ENCODE results near the gene LHPP. TPM values are rescaled to one million over a fixed set of nuclear protein-coding genes. Genes with fewer than 3 reads are reported as not detected.

LHPP gene
- total and polyA plus RNA-seq, 10 of the 15 experiments (the other 5 are each of a cell fraction or from before 2014, with no cell fraction given) = 0.79 to 9.8 (median 6.7) TPM

DNA sequence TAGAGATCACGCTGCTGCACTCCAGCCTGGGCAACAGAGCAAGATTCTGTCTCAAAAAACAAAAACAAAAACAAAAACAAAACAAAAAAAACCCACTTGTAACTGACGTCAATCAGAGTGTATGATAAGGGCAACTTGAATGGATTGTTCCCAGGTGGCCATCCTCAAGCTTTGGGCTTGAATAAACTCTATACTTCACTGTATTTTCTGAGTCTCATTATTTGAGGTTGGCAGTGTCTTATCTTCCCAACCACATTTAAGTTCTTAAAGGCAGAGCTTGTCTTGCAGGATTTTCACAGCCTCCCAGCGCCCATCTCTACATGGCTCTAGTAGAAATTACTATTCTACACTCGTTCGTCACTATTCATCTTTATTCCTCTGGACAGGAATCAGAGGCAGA, 37.8 kb upstream of the LHPP start:
- ChIA-PET SMC1A (ENCODE audit: uncharacterized antibody, unreplicated experiment) (no interaction called here), RAD21 (ENCODE audit: unreplicated experiment) (no interaction called here), POLR2A (no interaction called here), CTCF (interaction anchor here (1.4 kb wide), 1 partner anchor 10 kb away, joined by 3 read pairs; no protein-coding TSS in a partner anchor)
- Histone ChIP-seq H3K4me1 (ENCODE audit: control insufficient read depth, insufficient read depth, low read length) (no peaks in the 10 kb centered on the region), H3K4me3 (no peak overlapping the region), H3K9ac (ENCODE audit: control insufficient read depth, insufficient read depth, low read length) (no peak overlapping the region), H4K20me1 (ENCODE audit: control insufficient read depth, insufficient read depth) (no peaks in the 10 kb centered on the region), H3K9me3 (replicated peaks; ENCODE audit: control insufficient read depth, insufficient read depth, low read length) (no peaks in the 10 kb centered on the region; the same call in 2 of the 3 replicates), H3K36me3 (ENCODE audit: control insufficient read depth in 2 of 2, insufficient read depth in 2 of 2, low read length in 1 of 2) (no peaks in the 10 kb centered on the region), H3K79me2 (ENCODE audit: control insufficient read depth, insufficient read depth, low read length) (no peaks in the 10 kb centered on the region), H2AFZ (ENCODE audit: control insufficient read depth, low read depth, low read length) (no peak overlapping the region), H3K27ac (ENCODE audit: control insufficient read depth, insufficient read depth) (no peak overlapping the region), H3K4me2 (ENCODE audit: control insufficient read depth, insufficient read depth) (no peak overlapping the region), H3K27me3 (replicated peaks in 1 of 2; ENCODE audit: control insufficient read depth in 2 of 2, insufficient read depth in 2 of 2, low read length in 1 of 2) (0 out of 4 replicates have a peak, but pooled peaks cover 0 to 6% of the 10 kb centered on the region in 2 experiments)
- BruUV-seq (replicated peaks) = no TSS peak
- TF ChIP-seq POLR2AphosphoS5 (IDR thresholded peaks at IDR 0.05; ENCODE audit: low read length) (no peak), ZSCAN29 (IDR thresholded peaks at IDR 0.05) (no peak), SREBF2 (IDR thresholded peaks at IDR 0.05; ENCODE audit: low read length) (no peak), SPI1 (IDR thresholded peaks at IDR 0.05; ENCODE audit: borderline replicate concordance, insufficient read depth, low read depth, low read length) (no peak)
- no peak for ATAC-seq
- intact Hi-C loops (cut with micrococcal nuclease; ENCODE audit: unreplicated experiment) = no loop called here
- 14% methylated on average over 5 of the region's 5 CpGs for WGBS (ENCODE audit: insufficient coverage, insufficient replicate concordance, low lambda C conversion rate, missing lambda C conversion rate)
- DNase-seq (ENCODE audit: low read depth, low spot score) = no peak
- in situ Hi-C loops (cut with MboI) = no loop called here
- no peak for FAIRE-seq

DNA sequence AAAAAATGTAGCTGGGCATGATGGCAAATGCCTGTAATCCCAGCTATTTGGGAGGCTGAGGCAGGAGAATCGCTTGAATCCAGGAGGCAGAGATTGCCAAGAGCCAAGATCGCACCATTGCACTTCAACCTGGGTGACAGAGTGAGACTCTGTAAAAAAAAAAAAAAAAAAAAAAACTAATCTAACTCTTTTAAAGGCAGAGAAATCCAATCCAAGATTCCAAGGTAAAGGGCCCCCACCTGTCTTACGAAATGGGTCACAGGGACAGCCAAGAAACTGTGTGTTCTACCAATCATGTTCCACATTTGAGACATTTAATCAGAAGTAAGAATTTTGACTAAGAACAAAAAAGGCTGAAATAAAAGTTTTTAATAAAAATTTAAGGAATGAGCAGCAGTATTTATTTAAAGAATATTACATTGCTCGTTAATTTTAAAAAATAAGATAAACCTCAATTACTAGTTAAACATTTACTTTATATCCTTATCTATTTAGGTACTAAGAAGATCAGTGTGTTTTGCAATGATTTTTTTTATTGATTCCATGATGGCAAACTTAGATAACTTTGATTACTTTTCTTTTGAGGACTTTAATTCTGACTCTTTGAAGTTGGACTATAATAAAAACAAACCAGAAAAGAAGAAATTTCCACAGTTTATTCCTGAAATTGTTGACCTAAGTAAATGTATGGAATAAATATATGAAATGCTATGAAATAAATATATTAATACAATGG, 36.2 kb upstream of the LHPP start:
- no peak overlapping the region for H3K4me3 ChIP-seq
- H3K36me3 ChIP-seq (ENCODE audit: control insufficient read depth in 2 of 2, insufficient read depth in 2 of 2, low read length in 1 of 2) = no peaks in the 10 kb centered on the region
- H3K9me3 ChIP-seq (replicated peaks; ENCODE audit: control insufficient read depth, insufficient read depth, low read length) = no peaks in the 10 kb centered on the region
- ChIA-PET CTCF (no interaction called here), POLR2A (interaction anchor here (0.6 to 0.7 kb wide), 2 partner anchors 12 to 797 kb away, joined by 3 read pairs; no protein-coding TSS in a partner anchor), SMC1A (ENCODE audit: uncharacterized antibody, unreplicated experiment) (no interaction called here), RAD21 (ENCODE audit: unreplicated experiment) (no interaction called here)
- no peak overlapping the region for H2AFZ ChIP-seq (ENCODE audit: control insufficient read depth, low read depth, low read length)
- H4K20me1 ChIP-seq (ENCODE audit: control insufficient read depth, insufficient read depth) = no peaks in the 10 kb centered on the region
- H3K27ac ChIP-seq (ENCODE audit: control insufficient read depth, insufficient read depth) = no peak overlapping the region
- no peaks in the 10 kb centered on the region for H3K4me1 ChIP-seq (ENCODE audit: control insufficient read depth, insufficient read depth, low read length)
- no peak overlapping the region for H3K9ac ChIP-seq (ENCODE audit: control insufficient read depth, insufficient read depth, low read length)
- H3K79me2 ChIP-seq (ENCODE audit: control insufficient read depth, insufficient read depth, low read length) = no peaks in the 10 kb centered on the region
- no TSS peak for BruUV-seq (replicated peaks)
- H3K4me2 ChIP-seq (ENCODE audit: control insufficient read depth, insufficient read depth) = no peak overlapping the region
- 68% methylated on average over 4 of the region's 4 CpGs for WGBS (ENCODE audit: insufficient coverage, insufficient replicate concordance, low lambda C conversion rate, missing lambda C conversion rate)
- FAIRE-seq (no peak), DNase-seq (ENCODE audit: low read depth, low spot score) (no peak), ATAC-seq (no peak)
- TF ChIP-seq PAX8 (IDR thresholded peaks at IDR 0.05) (no peak), FOXK2 (IDR thresholded peaks at IDR 0.05) (no peak), ZNF24 (IDR thresholded peaks at IDR 0.05) (no peak), RCOR1 (conservative IDR thresholded peaks at IDR 0.05; ENCODE audit: low read depth, low read length) (no peak), ZBED1 (IDR thresholded peaks at IDR 0.05; ENCODE audit: borderline replicate concordance) (no peak)
- intact Hi-C loops (cut with micrococcal nuclease; ENCODE audit: unreplicated experiment) (no loop called here), in situ Hi-C loops (cut with MboI) (no loop called here)
- H3K27me3 ChIP-seq (replicated peaks in 1 of 2; ENCODE audit: control insufficient read depth in 2 of 2, insufficient read depth in 2 of 2, low read length in 1 of 2) = 0 out of 4 replicates have a peak, but pooled peaks cover 0 to 4% of the 10 kb centered on the region in 2 experiments
